Kidney glomerular epithelial cell (primary cell): Measurements from ENCODE around the gene LTB.
"Not testable (repeated sequence)": the region's sequence is repeated elsewhere in the genome, so short reads cannot be mapped to it uniquely, and the experiment has no call there.

Experiments used
- DNase-seq: peaks from one replicate; lab custom pipeline; 2025; lab: John Stamatoyannopoulos, UW

The LTB gene

GRCh38 chr6:31607317-31607716, 25.1 kb upstream of the LTB start:
- no peak for DNase-seq

DNA sequence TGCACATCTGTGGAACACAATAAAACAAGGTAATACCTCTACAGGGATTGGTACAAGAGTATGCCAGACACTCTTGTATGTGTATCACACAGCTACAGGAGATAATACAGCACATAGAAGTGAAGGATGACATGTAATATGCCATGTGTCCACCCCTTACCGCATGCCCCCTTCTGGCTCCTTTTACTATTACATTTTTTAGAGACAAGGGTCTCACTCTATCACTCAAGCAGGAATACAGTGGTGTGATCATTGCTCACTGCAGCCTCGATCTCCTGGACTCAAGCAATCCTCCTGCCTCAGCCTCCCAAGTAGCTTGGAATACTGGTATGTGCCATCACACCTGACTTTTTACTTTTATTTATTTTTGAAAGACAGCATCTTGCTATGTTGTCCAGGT, 14.8 kb upstream of the LTB start:
- peak; percentile 17 for DNase-seq

DNA sequence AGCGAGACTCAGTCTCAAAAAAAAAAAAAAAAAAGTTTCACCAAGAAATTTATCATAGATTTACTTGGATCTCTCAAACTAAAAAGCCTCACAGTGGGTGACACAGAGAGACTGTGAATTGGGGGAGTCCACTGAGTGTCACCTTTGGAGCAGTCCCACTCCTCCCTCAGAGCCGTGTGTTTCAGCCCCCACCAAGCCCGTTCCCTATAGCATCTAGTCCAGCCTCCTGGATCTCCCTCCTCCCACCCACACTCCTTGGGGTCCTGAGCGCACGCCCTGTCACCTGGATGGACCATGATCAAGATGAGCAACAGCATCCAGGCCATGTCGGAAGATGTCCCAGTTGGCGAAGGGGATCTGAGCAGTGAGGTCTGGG, 10.2 kb upstream of the LTB start:
- DNase-seq, result no peak

DNA sequence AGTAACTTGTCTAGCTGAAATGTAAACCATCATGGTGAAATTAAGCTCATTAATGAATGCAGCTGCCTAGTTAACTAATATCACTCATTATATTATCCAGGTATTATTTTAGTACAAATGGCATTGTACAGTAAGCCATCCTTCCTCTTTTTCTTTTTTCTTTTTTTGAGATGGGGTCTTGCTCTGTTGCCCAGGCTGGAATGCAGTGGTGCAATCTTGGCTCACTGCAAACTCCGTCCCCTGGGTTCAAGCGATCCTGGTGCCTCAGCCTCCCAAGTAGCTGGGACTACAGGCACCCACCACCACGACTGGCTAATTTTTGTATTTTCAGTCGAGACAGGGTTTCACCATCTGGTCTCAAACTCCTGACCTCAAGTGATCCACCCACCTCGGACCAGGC, 8.5 kb upstream of the LTB start:
- not testable (repeated sequence) for DNase-seq

- DNase-seq, result no peak
Observed at GRCh38 chr6:31588871-31589650, 6.8 kb upstream of the LTB start.

DNA sequence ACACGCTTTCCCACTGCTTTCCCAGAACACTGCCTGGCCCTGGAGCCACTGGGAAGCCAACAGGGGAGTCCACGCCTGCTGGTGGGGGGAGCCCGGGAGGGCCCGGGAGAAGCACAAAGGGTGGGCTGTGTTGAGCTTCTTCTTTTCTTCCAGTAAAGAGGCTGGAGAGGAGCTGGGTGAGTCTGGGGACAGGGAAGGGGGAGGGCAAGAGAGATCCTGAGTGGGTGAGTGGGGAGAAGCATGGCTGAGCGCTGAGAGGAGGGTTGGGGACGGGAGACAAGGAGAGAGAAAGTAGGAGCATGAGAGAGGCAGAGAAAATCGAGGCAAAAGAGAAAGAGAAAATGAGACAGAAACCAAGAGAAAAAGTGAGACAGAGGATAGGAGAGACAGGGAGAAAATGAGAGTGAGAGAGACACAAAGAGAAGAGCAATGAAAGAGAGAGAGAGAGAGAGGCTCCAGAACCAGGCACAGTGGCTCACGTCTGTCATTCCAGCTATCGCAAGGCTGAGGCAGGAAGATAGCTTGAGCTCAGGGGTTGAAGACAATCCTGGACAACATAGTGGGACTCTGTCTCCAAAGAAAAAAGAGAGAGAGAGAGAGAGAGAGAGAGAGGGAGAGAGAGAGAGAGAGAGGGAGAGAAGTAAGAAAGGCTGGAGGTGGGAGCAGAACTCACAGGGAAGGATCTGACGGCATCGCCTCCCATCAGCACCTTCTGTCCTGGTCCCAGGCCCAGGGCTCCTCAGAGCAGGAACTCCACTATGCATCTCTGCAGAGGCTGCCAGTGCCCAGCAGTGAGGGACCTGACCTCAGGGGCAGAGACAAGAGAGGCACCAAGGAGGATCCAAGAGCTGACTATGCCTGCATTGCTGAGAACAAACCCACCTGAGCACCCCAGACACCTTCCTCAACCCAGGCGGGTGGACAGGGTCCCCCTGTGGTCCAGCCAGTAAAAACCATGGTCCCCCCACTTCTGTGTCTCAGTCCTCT, 5.9 kb upstream of the LTB start:
- no peak for DNase-seq

GRCh38 chr6:31586599-31587281, 4.5 kb upstream of the LTB start:
- DNase-seq, result no peak

DNA sequence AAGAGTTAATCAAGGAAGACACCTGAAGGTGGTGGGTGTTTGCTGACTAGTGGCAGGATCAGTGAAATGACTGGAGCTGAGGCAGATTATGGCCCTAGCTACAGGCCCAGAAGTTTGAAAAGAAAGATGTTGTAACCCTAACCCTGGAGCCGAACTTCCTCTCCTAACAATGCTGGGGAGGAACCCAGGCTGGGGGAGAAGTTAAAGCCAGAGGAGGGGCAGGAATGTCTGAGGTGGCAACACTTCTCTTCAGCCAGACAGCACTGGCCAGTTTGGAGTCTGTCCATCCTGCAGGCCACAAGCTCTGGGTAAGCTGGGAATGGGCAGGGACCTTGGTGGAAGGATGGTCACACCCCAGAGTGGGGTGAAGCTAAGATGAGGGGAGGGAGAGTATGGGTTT, 3.8 kb upstream of the LTB start, which contains the start of gene LST1:
TSS of gene LST1 (plus strand) at position 270 of the 400 bp plus-strand sequence. CDS start 1,023 bp downstream, outside the sequence.
- DNase-seq, result no peak

- no peak for DNase-seq
Observed at GRCh38 chr6:31585491-31585890, 3.3 kb upstream of the LTB start.

DNA sequence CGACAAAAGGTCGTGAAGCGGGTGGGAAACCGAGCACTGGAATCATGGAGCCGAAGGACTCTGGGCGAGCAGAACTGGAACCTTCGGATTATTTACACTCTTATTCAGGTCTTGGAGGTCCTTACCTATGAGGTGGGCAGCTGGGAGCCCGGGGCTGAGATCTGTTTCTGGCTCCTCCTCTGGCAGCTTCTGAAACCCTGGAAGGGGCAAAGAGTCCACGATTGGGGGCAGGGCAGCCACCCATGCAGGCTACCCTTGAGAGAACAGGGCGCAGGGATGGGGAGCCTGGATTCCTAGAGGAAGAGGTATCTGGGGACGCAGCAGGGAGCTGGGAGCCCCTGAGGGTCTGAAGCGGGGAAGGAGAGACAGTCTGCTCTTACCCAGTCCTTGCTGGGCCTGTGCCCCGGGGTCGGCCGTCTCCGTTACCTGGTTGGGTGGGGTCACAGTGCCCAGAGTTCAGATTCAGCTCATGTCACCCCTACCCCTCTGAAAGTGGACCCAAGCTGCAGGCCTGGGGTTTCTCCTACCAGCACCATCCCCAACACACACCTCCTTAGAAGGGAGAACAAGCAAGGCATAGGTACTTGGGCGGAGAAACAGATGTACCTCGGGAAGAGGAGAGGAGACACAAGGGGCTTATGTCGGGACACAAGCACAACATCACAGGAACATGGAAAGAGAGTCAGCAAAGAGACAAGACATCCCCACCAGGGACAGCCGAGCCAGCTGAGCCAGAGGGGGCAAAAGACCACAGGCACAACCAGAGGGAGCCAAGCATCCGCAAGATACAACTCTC, 592 bp downstream of the LTB start:
- no peak for DNase-seq

DNA sequence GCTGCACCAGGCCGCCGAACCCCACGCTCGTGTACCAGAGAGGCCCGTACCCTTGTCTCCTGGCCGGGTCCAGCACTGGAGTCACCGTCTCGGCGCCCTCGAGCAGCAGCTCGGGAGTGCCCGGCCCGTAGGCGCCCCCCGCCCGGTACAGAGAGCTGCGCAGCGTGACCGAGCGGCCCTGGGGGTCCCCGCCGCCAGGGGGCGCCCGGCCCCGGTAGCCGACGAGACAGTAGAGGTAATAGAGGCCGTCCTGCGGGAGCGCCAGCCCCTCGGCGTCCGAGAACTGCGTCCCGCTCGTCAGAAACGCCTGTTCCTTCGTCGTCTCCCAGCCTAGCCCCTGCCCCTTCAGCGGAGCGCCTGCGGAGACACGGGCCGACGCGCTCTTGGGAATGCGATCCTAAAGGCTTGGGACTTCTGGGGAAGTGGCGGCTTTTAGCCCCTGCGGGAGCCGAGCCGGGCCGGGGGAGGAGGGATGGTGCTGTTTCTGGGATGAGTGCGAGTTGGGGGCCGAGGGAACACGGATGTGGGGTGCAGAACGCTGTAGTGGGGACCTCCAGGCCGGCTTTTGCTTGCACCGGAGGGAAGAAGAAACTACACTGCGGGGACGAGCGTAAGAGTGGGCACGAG, 1.3 kb downstream of the LTB start:
- DNase-seq, result peak; percentile 83

- no peak for DNase-seq
Observed at GRCh38 chr6:31580438-31580740, 1.8 kb downstream of the LTB start.

- no peak for DNase-seq
Observed at GRCh38 chr6:31579546-31580437, 2.4 kb downstream of the LTB start.

- DNase-seq, result no peak
Observed at GRCh38 chr6:31579119-31579505, 3.1 kb downstream of the LTB start.

- DNase-seq, result peak; percentile 76
Observed at GRCh38 chr6:31578184-31579118, 3.8 kb downstream of the LTB start.

GRCh38 chr6:31577579-31577966, 4.7 kb downstream of the LTB start:
- DNase-seq, result no peak

- DNase-seq, result no peak
Observed at GRCh38 chr6:31576897-31577578, 5.2 kb downstream of the LTB start.

DNA sequence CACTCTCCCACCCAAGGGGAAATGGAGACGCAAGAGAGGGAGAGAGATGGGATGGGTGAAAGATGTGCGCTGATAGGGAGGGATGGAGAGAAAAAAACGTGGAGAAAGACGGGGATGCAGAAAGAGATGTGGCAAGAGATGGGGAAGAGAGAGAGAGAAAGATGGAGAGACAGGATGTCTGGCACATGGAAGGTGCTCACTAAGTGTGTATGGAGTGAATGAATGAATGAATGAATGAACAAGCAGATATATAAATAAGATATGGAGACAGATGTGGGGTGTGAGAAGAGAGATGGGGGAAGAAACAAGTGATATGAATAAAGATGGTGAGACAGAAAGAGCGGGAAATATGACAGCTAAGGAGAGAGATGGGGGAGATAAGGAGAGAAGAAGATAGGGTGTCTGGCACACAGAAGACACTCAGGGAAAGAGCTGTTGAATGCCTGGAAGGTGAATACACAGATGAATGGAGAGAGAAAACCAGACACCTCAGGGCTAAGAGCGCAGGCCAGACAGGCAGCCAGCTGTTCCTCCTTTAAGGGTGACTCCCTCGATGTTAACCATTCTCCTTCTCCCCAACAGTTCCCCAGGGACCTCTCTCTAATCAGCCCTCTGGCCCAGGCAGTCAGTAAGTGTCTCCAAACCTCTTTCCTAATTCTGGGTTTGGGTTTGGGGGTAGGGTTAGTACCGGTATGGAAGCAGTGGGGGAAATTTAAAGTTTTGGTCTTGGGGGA, 6.1 kb downstream of the LTB start:
- DNase-seq, result no peak
